Thyroid gland (tissue), 4 donors: ENCODE measurements around the gene SLC35E2B.
"Not testable (repeated sequence)": the region's sequence is repeated elsewhere in the genome, so short reads cannot be mapped to it uniquely, and the experiment has no call there.

Experiments used
- CTCF ChIP-seq, 6 experiments: fragments of 200-600 bp in 3 of 6; fragments of 450-650 bp in 3 of 6; sonication (generic) in 3 of 6; IDR thresholded peaks; one replicate each; pipeline ENCODE4 v1.5.1; 2016 to 2019; ENCODE audit warnings: antibody characterized with exemption in 6 of 6, mild to moderate bottlenecking in 2 of 6, inconsistent platforms in 1 of 6, moderate library complexity in 1 of 6
- POLR2A ChIP-seq, 2 donors: fragments of 450-650 bp; IDR thresholded peaks; one replicate each; pipeline ENCODE4 v1.6.1; 2017; ENCODE audit warnings: antibody characterized with exemption in 2 of 2, mild to moderate bottlenecking in 2 of 2, moderate library complexity in 1 of 2

GRCh38 chr1:1647567-1648241 is 44.9 kb downstream of the SLC35E2B start:
- TF ChIP-seq CTCF, POLR2A (IDR thresholded peaks at IDR 0.05): not testable (repeated sequence)
